ENCODE results near the gene IFI30.

IFI30 gene

GRCh38 chr19:18173572-18174288 is at the start of gene IFI30:
IFI30 (plus strand) TSS chr19:18173813; CDS start chr19:18173842, 29 bp downstream.
- no peak for DNase-seq

DNA sequence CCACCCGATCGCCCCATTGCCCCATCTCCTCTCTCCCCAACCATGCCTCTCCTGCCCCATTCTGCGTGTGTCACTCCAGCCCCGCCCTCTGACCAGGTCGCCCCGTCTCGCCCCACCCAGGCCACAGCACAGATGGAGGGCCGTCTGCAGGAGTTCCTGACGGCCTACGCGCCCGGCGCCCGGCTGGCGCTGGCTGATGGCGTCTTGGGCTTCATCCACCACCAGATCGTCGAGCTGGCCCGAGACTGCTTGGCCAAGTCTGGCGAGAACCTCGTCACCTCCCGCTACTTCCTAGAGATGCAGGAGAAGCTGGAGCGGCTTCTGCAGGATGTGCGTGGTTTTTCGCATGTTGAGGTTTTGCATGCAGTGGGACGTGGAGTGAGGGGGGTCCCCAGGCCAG is 49.8 kb upstream of the IFI30 start:
- DNase-seq: no peak

GRCh38 chr19:18126097-18126496 is 47.5 kb upstream of the IFI30 start:
- DNase-seq: no peak

GRCh38 chr19:18128044-18128443 is 45.6 kb upstream of the IFI30 start:
- no peak for DNase-seq

- DNase-seq: no peak
Observed at GRCh38 chr19:18128805-18129204, 44.8 kb upstream of the IFI30 start.

- DNase-seq: no peak
Observed at GRCh38 chr19:18130523-18131242, 42.9 kb upstream of the IFI30 start.

DNA sequence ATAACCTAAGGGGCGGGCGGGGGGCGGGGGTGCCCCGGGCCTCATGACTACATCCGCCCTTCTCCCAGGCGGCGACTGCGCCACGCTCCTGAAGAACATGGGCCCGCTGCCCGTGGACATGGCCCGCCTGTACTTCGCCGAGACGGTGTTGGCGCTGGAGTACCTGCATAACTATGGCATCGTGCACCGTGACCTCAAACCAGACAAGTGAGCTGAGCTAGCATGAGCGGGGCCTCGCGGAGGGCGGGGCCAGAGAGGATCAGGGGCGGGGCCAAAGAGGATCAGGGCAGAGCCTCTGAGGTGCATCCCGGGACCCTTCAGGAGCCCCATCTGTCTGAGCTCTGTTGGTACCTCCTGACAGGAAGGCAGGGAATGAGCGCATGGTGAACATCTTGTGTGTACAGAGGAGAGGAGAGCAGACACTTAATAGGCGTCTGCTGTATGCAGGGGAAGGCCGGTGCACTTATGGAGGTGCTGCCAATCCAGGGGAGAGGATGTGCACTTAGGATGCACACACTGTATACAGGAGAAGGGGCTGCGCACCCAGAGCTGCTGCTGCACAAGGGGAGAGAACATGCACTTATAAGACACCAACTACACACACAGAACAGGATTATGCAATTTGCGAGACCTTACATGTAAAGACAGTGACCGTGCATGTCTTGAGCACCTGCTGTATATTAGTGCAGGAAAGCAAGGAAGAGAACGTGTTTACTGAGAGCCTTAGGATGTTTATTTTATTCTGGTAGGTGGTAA is 41.6 kb upstream of the IFI30 start:
- DNase-seq: no peak

- no peak for DNase-seq
Observed at GRCh38 chr19:18135712-18136584, 37.7 kb upstream of the IFI30 start.

DNA sequence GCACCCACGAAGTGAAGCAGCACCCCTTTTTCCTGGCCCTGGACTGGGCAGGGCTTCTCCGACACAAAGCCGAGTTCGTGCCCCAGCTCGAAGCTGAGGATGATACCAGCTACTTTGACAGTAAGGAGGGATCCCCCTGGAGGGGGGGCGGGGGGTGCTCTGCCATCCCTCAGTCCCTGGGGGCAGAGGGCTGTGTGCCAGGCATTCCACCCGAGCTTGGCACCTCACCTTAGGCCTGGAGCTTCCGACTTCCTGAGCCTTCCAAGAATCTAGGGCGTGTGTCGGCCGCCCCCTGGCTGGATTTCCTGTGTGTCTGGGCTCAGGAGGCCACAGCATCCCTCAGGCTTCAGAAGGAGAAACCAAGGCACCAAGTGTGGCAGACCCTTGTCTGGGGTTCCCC is 36.4 kb upstream of the IFI30 start:
- DNase-seq: no peak

DNA sequence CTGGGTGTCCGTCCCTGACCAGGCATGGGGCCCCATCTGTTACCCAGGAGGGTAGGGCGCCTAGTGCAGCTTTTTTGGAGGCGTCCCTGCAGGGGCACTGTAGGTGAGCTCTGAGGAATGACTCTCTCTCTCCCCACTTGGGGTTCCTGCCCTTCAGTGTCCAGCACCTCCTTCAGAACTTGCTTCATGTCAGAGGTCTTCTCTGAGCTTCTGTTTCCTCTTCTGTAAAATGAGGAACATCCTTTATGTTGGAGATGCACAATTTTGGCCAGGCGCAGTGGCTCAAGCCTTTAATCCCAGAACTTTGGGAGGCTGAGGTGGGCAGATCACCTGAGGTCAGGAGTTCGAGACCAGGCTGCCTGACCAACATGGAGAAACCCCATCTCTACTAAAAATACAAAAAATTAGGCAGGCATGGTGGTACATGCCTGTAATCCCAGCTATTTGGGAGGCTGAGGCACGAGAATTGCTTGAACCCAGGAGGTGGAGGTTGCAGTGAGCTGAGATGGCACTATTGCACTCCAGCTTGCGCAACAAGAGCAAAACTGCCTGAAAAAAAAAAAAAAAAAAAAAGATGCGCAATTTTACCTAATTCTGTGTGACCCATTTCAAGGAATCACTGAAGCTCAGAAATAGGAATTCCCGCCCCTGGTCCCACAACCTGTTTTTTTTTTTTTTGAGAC is 35.8 kb upstream of the IFI30 start:
- DNase-seq: no peak

GRCh38 chr19:18140473-18140872 is 33.1 kb upstream of the IFI30 start:
- DNase-seq: no peak

GRCh38 chr19:18141031-18141430 is 32.6 kb upstream of the IFI30 start:
- no peak for DNase-seq

GRCh38 chr19:18143902-18144301 is 29.7 kb upstream of the IFI30 start:
- DNase-seq: no peak

- no peak for DNase-seq
Observed at GRCh38 chr19:18144361-18144760, 29.3 kb upstream of the IFI30 start.

DNA sequence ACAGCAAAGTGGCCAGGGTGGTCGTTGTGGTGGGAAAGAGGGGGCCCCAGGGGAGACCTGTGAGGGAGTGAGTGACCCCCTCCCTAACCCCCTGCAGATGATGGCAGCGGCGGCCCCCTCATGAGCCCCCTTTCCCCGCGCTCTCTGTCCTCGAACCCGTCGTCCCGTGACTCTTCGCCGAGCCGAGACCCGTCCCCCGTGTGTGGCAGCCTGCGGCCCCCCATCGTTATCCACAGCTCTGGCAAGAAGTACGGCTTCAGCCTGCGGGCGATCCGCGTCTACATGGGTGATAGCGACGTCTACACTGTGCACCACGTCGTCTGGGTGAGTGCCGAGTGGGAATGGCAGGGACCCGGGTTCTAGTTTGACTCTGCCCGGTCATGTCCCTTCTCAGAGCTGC is 28.7 kb upstream of the IFI30 start:
- no peak for DNase-seq

GRCh38 chr19:18145391-18145999 is 28.1 kb upstream of the IFI30 start:
- DNase-seq: no peak

DNA sequence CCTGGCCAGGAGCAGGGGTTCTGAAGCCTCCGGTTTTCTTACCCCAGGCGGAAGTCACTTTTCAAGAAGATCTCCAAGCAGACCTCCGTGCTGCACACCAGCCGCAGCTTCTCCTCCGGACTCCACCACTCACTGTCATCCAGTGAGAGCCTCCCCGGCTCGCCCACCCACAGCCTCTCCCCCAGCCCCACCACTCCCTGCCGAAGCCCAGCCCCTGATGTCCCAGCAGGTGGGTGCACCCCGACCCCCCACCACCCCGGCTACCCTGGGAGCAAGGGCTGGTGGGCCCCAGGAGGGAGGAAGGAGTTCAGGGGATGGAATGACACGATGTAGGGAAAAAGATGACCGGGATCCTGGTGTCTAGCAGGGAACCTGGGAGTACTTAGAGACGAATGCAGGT is 26.2 kb upstream of the IFI30 start:
- DNase-seq: no peak

DNA sequence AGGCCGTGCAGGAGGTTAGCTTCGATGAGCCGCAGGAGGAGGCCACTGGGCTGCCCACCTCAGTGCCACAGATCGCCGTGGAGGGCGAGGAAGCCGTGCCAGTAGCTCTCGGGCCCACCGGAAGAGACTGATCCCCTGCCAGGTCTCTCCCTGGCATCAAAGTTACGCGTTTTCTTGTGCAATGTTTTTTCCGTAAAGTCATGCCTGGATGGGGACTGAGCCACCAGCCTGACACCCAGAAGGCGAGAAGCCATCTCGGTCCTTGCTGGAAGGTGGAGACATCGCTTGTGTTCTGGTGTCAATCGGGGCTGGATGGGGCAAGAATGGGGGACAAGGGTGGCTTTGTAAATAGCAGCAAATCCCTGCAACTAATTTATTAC is 24.0 kb upstream of the IFI30 start:
- DNase-seq: no peak

DNA sequence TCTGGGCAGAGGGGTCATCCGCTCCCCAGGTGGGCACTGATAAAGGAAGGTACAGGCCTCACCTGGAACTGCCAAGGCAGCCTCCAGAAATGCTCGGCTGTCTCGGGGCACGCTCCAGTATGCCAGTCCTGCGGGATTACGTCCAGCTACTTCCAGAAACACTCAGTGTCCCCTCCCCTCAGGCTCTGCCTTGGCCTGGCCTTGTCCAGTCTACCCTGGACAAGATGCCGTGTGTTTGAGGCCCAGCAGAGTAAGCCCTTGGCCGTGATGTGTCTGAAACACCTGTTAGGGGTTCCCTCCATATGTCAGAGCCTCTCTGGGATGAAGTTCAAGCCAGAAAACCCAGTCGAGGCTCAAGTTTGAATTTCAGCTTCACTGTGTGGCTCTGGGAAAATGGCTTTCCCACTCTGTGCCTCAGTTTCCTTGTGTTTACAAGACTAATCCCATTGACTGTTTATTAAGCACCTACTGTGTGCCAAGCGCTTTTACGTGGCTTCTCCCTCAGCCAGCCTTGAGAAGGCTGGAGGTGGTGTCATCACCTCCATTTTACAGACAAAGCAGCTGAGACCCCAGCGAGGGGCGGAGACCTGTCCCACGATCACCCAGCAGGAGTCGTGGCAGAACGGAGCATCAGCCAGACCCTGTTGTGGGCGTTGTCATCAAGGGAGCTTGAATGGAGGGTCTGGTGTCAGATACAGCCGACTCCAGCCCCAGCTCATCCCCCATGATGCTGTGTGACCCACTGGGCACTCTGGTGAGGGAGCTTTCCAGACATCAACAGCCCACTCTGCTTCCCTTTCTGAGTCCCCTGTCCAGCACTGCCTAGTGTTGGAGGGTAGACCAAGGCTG is 22.6 kb upstream of the IFI30 start:
- DNase-seq: no peak

- peak; percentile 96 for DNase-seq
Observed at GRCh38 chr19:18152442-18152816, 21.2 kb upstream of the IFI30 start.

Measured in NCI-H524 treated with DMSO at 0.1 percent for 48 hours (cell line).